Activated CD4-positive, CD25-positive, alpha-beta regulatory T cell (primary cell): ENCODE data around the gene C10orf105.

ENCODE experiments used
- DNase-seq, 4 experiments: peaks; one replicate each; lab custom pipeline; 2025; lab: John Stamatoyannopoulos, UW

The C10orf105 gene

DNA sequence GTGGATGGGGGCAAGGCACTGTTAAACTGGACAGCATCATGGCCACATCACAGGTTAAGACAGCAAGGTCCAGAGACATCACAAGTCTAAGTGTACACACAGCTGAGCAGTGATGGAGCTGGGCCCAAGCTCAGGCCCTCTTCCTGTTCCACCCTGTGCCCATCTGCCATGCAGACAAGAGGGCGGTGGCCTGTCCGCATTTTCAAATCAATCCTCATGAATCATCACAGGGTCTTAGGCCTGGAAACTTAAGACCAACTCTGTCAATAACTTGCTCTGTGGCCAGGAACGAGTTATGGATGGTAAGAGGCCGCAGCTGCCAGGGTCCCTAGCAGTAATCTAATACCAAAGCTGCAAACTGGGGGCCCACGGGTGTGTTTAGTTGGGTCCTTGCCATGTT, 3.2 kb downstream of the C10orf105 start:
- DNase-seq: no peak

DNA sequence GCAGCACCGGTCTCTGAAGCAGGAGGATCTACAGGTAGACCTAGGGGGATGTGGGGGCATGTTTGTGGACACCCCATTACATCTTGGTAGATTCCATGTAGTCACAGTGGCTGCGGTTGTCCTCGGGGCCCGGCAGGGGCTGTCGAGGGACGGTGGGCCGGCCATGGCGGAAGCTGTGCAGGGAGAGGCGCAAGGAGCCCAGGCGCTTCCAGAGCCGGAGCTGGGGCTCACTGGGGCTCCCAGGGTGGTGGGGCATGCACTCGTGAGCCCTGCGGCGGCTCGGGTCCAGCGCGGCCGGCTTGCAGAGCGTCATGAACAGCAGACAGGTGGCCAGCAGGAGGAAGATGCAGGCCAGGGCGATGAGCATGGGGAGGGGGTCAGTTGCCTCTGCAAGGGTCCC, 3.7 kb downstream of the C10orf105 start:
- no peak for DNase-seq

- no peak for DNase-seq
Measured at GRCh38 chr10:71715026-71715425, 4.6 kb downstream of the C10orf105 start.

DNA sequence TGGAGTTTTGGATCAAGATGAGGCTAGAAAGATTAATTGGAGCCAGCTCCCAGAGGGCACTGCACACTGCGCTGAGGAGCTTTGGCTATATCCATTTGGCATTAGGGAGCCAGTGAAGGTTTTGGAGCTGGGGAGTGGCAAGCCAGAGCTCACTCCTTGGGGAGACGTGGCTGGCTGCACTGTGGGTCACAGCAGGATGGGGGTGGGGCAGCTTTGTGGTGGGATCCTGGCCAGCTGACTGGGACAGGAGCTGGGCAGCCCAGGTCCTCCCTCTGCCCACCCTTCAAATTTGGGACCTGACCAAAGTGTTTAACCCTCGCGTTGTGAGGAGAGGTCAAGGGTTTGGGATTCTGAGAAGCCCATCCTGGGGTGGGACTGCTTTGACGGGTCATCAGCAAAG, 5.0 kb downstream of the C10orf105 start:
- DNase-seq: no peak

- DNase-seq: no peak
Measured at GRCh38 chr10:71714031-71714410, 5.6 kb downstream of the C10orf105 start.

DNA sequence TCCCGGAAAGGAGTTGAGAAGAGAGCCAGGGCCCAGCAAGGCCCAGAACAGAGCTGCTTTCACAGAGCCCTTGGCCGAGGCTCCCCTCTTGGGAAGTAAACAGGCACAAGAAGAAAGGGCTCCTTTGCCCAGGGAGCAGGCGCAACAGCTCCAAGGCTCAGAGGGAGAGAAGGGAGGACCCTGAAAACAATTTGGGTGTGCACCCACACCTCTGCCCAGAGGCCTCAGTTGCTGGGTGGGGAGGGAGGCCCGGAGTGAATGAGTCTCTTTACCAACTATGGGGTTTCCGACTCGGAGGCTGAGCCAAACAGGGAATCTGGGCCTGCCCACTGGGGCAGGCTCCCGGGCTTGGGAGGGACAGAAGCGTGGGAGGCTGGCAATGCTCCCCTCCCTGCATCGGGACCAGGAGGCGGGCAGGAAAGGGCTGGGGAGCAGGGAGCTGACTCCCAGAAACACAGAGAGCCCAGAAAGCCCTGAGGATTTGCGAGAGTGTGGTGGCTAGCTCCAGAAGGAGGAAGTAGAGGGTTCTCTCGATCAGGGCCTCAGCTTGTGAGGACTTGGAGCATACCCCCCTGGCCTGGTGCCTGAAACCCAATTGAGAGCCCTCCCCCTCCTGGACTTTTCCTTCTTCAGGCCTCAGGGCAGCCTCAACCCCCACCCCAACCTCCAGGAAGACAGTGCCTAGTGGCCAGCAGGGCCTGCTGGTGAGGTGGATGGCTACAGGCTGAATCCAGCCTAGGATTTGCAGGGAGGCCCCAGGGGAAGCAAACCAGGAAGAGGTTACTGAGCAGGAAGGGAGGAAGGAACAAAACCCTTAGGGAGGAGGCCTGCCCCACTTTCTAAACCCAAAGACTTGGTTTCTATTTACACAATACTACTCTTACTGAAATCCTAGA, 6.2 kb downstream of the C10orf105 start:
- peak in 2 of 4 experiments; percentile 28 to 38 for DNase-seq

GRCh38 chr10:71712572-71713134, 6.9 kb downstream of the C10orf105 start:
- peak in 1 of 4 experiments; percentile 24 for DNase-seq

DNA sequence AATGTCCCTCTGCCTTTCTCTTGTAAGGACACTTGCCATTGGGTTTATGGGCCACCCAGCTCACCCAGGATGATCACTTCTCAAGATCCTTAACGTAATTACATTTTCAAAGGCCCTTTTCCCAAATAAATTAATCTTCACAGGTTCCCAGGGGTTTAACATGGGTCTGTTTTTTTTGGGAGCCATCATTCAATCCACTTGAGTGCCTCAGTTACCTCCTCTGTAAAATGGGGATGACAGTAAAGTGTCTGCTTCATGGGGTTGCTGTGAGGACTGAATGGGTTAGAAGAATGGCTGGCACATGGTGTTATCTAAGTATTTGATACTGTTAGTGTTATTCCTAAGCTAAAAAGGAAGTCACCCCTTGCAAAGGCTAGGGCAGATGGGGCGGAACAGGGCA, 7.4 kb downstream of the C10orf105 start:
- no peak for DNase-seq

DNA sequence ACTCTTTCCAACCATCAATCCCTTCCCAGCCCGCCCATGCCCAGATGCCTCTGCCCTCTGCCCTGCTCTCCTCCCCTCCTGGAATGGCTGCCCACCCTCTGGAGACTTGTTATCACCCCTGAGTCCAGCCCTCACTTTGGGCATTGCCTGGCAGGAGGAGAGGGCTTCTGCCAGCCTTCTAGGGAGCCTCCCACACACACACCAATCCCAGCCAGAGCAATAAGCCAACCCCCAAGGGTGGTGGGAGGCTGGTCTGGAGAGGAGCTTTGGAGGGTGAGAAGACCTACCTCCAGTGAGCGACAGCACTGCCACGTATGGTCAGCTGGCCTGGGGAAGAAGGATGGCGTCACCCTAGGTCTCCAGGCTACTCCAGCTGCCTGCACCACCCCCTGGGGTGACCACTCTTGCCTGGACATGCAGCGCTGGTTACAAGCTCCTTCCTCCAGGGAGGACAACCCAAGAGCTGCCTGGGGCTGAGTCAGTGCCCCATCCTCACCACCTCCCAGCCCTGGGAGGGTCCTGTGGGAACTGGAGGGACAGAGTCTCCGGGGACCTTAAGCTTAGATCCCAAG, 8.4 kb downstream of the C10orf105 start:
- no peak for DNase-seq

DNA sequence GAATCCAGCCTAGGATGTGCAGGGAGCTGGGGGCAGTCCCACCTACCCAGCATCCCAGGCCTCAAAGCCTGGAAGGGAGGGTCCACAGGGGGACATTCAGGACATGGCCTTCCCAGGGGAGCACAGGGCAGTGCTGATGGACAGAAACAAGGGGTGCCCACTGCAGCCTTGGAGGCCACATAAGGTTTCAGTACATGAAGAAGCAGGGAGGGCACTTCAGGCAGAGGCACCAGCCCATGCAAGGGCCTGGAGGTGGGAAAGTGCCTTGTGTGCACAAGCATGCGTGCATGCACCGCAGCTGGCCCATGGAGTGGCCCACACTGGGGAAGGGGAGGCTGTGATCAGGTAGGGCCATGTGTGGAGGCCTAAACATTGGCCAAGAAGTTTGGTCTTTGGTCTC, 9.1 kb downstream of the C10orf105 start:
- DNase-seq: no peak

DNA sequence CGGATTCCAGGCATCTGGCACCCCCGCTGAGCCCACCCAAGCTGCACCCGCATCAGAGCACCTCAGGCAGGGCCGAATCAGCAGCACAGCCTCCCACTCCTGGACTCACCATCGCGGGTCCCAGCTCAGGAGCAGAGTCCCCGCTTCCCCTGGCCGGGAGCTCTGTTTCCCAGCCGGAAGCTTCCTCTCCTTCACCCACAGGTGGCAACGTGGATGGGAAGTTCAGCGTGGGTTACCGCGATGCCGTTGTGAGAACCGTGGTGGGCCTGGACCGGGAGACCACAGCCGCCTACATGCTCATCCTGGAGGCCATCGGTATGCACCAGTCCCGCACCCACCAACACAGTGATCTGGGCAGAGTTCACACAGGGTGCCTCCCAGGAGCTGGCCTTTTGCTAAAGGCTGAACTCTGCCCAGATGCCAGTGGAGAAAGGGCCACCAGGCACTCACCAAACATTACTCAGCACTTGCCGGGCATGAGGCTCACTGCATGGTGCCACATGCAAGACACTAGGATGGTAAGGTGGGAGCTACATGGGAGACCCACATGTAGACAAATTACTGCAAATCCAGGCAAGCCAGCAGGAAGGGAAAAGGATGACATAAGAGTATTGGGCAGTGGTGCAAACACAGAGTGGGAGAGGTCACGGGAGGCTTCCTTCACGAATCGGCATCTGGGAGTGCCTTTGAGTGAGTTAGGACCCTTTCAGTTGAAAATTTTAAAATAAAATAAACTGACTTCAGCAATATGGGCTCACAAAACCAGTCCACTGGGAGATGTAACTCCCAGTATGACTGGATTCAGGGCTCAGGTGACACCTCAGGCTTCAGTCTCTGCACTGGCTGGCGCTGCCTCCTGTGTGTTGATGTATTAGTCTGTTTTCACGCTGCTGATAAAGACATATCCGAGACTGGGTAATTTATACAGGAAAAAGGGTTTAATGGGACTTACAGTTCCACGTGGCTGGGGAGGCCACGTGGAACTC, 10.4 kb downstream of the C10orf105 start:
- DNase-seq: no peak

GRCh38 chr10:71708301-71708703, 11.3 kb downstream of the C10orf105 start:
- DNase-seq: peak; percentile 26 to 54 (median 34)

DNA sequence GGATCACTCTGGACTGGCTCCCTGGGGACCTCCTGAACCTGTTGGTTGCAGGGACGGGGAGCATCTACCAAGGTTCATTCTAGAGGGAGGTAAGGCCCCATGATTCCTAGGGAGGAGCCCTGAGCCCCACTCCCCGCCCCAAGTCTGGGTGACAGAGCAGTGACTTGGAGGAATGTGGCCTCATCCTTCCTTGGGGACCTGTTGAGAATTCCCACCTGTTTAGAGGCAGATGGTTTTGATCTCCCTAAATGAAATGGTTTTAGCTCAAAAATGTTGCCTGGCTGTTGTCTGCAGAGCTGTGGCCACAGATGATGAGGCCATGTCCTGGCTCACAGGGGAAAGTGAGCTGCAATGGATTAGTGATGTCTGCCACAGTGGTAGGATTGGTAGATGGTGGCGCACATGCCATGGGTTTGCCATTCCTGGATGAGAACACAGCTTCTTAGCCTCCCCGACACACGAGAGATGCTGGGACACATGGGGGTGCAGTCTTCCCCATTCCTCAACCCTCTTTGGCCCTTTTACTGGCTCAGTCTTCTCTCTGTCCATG, 12.3 kb downstream of the C10orf105 start:
- DNase-seq: no peak

- DNase-seq: no peak
Measured at GRCh38 chr10:71706216-71707121, 13.1 kb downstream of the C10orf105 start.

DNA sequence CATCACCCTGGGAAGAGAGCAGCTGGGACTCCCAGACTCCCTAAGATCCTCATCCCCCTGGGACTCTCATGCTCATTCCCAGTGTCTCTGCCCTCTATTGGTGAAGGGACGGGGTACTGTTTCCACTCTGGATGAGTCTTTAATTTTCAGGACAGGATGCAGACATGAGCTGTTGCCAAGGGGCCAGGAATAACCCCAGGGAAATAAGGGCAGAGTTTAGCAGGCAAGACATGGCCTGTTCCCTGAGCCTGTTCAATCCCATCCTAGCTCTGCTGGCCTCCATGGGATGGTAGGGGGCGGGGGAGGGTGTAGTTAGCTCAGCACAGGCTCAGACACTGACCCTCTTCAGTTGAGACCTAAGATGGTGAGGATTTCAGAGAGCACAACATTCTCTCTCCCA, 14.0 kb downstream of the C10orf105 start:
- no peak for DNase-seq

DNA sequence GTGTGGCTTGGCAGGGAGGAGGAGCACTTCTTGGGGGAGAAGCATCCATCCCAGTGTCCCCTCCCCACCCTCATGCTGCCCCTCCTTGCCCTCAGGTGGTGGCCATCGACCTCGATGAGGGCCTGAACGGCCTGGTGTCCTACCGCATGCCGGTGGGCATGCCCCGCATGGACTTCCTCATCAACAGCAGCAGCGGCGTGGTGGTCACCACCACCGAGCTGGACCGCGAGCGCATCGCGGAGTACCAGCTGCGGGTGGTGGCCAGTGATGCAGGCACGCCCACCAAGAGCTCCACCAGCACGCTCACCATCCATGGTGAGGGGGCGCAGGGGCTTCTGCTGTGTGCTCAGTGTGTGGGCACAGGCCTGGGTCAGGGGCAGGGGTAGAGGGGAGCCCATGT, 14.8 kb downstream of the C10orf105 start:
- DNase-seq: no peak

DNA sequence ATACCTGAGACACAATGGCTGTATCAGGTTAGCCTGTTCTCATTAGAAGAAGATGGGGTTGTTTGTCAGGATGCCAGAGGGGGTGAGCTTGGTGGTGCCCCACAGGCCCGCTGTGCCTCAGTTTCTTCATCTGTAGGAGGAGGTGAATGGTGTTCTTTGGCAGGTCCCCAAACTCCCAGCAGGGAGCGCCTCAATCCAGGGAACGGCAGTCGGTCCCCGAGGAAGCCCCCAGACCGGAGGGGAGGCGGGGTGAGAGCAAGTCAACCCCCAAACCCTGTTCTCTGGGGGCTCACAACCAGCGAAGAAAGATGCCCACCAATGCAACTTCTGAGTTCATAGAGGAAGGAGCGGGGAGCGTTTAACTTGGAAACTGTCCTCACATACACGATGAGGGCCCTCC, 16.0 kb downstream of the C10orf105 start:
- DNase-seq: no peak

GRCh38 chr10:71701496-71702132, 18.0 kb downstream of the C10orf105 start:
- no peak for DNase-seq

GRCh38 chr10:71700731-71701368, 18.7 kb downstream of the C10orf105 start:
- DNase-seq: no peak

GRCh38 chr10:71698737-71699136, 20.8 kb downstream of the C10orf105 start:
- DNase-seq: no peak
